GM19438 (cell line): ENCODE measurements around the gene HDDC2.

Experiments
- ATAC-seq: cut with Tn5 transposase; IDR thresholded peaks from one replicate; pipeline ENCODE4 v1.9.1; 2021; ENCODE audit warnings: low read depth; ENCODE audit not compliant: unreplicated experiment

The HDDC2 gene

GRCh38 chr6:125273251-125273650 is 28.5 kb downstream of the HDDC2 start:
- ATAC-seq = no peak

- ATAC-seq = no peak
Measured at GRCh38 chr6:125271486-125272159, 30.1 kb downstream of the HDDC2 start.

- no peak for ATAC-seq
Measured at GRCh38 chr6:125270380-125270779, 31.4 kb downstream of the HDDC2 start.

- no peak for ATAC-seq
Measured at GRCh38 chr6:125269328-125269985, 32.3 kb downstream of the HDDC2 start.

- ATAC-seq = no peak
Measured at GRCh38 chr6:125268765-125269164, 33.0 kb downstream of the HDDC2 start.

- no peak for ATAC-seq
Measured at GRCh38 chr6:125267806-125268523, 33.8 kb downstream of the HDDC2 start.

GRCh38 chr6:125264476-125264875 is 37.3 kb downstream of the HDDC2 start:
- no peak for ATAC-seq

GRCh38 chr6:125262016-125263013 is 39.5 kb downstream of the HDDC2 start:
- no peak for ATAC-seq

GRCh38 chr6:125259354-125259736 is 42.4 kb downstream of the HDDC2 start:
- no peak for ATAC-seq

GRCh38 chr6:125258651-125259353 is 43.0 kb downstream of the HDDC2 start:
- ATAC-seq = no peak

- no peak for ATAC-seq
Measured at GRCh38 chr6:125257351-125257750, 44.4 kb downstream of the HDDC2 start.

GRCh38 chr6:125255201-125255600 is 46.6 kb downstream of the HDDC2 start:
- no peak for ATAC-seq

- no peak for ATAC-seq
Measured at GRCh38 chr6:125254321-125254720, 47.4 kb downstream of the HDDC2 start.

GRCh38 chr6:125253881-125254280 is 47.9 kb downstream of the HDDC2 start:
- ATAC-seq = no peak

GRCh38 chr6:125252891-125253290 is 48.9 kb downstream of the HDDC2 start:
- no peak for ATAC-seq

- no peak for ATAC-seq
Measured at GRCh38 chr6:125251516-125252220, 50.1 kb downstream of the HDDC2 start.

- ATAC-seq = no peak
Measured at GRCh38 chr6:125250511-125250910, 51.3 kb downstream of the HDDC2 start.

GRCh38 chr6:125248136-125248535 is 53.6 kb downstream of the HDDC2 start:
- no peak for ATAC-seq

GRCh38 chr6:125246566-125246965 is 55.2 kb downstream of the HDDC2 start:
- no peak for ATAC-seq
